SK-N-SH treated with all-trans-retinoic acid at 6 μM for 48 hours (cell line): ENCODE results near the gene LMTK2.

ENCODE experiments used
- ATAC-seq: fragments of 200-7000 bp; cut with Tn5 transposase; 3 replicates; pipeline ENCODE4 v1.9.1; 2020; ENCODE audit warnings: mild to moderate bottlenecking, moderate library complexity
- ARNTL ChIP-seq: fragments of 450-650 bp; formaldehyde crosslinking; IDR thresholded peaks from 2 replicates; pipeline ENCODE4 v1.5.0; 2020; ENCODE audit warnings: low read depth, mild to moderate bottlenecking, moderate library complexity, borderline replicate concordance
- BACH2 ChIP-seq: fragments of 250-450 bp; sonication (Bioruptor Pico); IDR thresholded peaks from 2 replicates; pipeline ENCODE4 v1.9.0; 2021; ENCODE audit warnings: mild to moderate bottlenecking, borderline replicate concordance
- CREB5 ChIP-seq: fragments of 250-450 bp; sonication (Bioruptor Pico); IDR thresholded peaks from 2 replicates; pipeline ENCODE4 v1.5.1; 2020; ENCODE audit warnings: low read depth, mild to moderate bottlenecking, moderate library complexity
- CSDC2 ChIP-seq: fragments of 250-450 bp; sonication (Bioruptor Pico); IDR thresholded peaks from 2 replicates; pipeline ENCODE4 v1.5.0; 2020; ENCODE audit warnings: mild to moderate bottlenecking, moderate library complexity
- CSRNP3 ChIP-seq: fragments of 250-450 bp; sonication (Bioruptor Pico); IDR thresholded peaks from 2 replicates; pipeline ENCODE4 v1.5.1; 2021; ENCODE audit warnings: mild to moderate bottlenecking, moderate library complexity
- ESRRG ChIP-seq: fragments of 250-450 bp; sonication (Bioruptor Pico); IDR thresholded peaks from 2 replicates; pipeline ENCODE4 v1.6.1; 2021; ENCODE audit warnings: mild to moderate bottlenecking
- GLIS3 ChIP-seq: fragments of 250-450 bp; sonication (Bioruptor Pico); IDR thresholded peaks from 2 replicates; pipeline ENCODE4 v1.5.0; 2020; ENCODE audit warnings: mild to moderate bottlenecking, moderate library complexity
- ISL1 ChIP-seq: fragments of 250-450 bp; sonication (Bioruptor Pico); IDR thresholded peaks from 2 replicates; pipeline ENCODE4 v2.1.2; 2022; ENCODE audit warnings: mild to moderate bottlenecking, moderate library complexity
- PATZ1 ChIP-seq: fragments of 250-450 bp; sonication (Bioruptor Pico); IDR thresholded peaks from 2 replicates; pipeline ENCODE4 v1.8.0; 2020; ENCODE audit warnings: mild to moderate bottlenecking, moderate library complexity, borderline replicate concordance
- POU6F1 ChIP-seq: fragments of 250-450 bp; sonication (Bioruptor Pico); IDR thresholded peaks from 2 replicates; pipeline ENCODE4 v1.8.0; 2021; ENCODE audit warnings: low read depth, mild to moderate bottlenecking, moderate library complexity, borderline replicate concordance
- RARB ChIP-seq: fragments of 250-450 bp; sonication (Bioruptor Pico); IDR thresholded peaks from 2 replicates; pipeline ENCODE4 v1.8.0; 2021; ENCODE audit warnings: mild to moderate bottlenecking, moderate library complexity
- TCF4 ChIP-seq: fragments of 250-450 bp; sonication (Bioruptor Pico); IDR thresholded peaks from 2 replicates; pipeline ENCODE4 v1.8.0; 2021; ENCODE audit warnings: mild to moderate bottlenecking, moderate library complexity, borderline replicate concordance
- TOX ChIP-seq: fragments of 250-450 bp; sonication (Bioruptor Pico); IDR thresholded peaks from 2 replicates; pipeline ENCODE4 v1.8.0; 2021; ENCODE audit warnings: mild to moderate bottlenecking, moderate library complexity, borderline replicate concordance
- ZC3H10 ChIP-seq: fragments of 250-450 bp; sonication (Bioruptor Pico); IDR thresholded peaks from 2 replicates; pipeline ENCODE4 v1.5.1; 2021; ENCODE audit warnings: mild to moderate bottlenecking, moderate library complexity
- ZFP3 ChIP-seq: fragments of 250-450 bp; sonication (Bioruptor Pico); IDR thresholded peaks from 2 replicates; pipeline ENCODE4 v1.5.0; 2020; ENCODE audit warnings: mild to moderate bottlenecking, moderate library complexity
- ZFP30 ChIP-seq: fragments of 450-650 bp; formaldehyde crosslinking; IDR thresholded peaks from 2 replicates; pipeline ENCODE4 v1.5.0; 2022; ENCODE audit warnings: mild to moderate bottlenecking, moderate library complexity
- ZNF565 ChIP-seq: fragments of 450-650 bp; formaldehyde crosslinking; conservative IDR thresholded peaks from 2 replicates; pipeline ENCODE4 v1.5.0; 2020; ENCODE audit warnings: low read depth, mild to moderate bottlenecking, moderate library complexity
- ZNF70 ChIP-seq: fragments of 450-650 bp; formaldehyde crosslinking; IDR thresholded peaks from 2 replicates; pipeline ENCODE4 v1.5.0; 2020; ENCODE audit warnings: mild to moderate bottlenecking, moderate library complexity
- ZNF8 ChIP-seq: fragments of 450-650 bp; formaldehyde crosslinking; IDR thresholded peaks from 2 replicates; pipeline ENCODE4 v1.5.0; 2020; ENCODE audit warnings: mild to moderate bottlenecking, moderate library complexity

LMTK2 gene

GRCh38 chr7:98085674-98086073, 21.0 kb upstream of the LMTK2 start:
- TF ChIP-seq ZNF70 (CRISPR knock-in tag), result no peak
- TF ChIP-seq ZFP3, result no peak
- no peak for TF ChIP-seq GLIS3

GRCh38 chr7:98086281-98086718, 20.4 kb upstream of the LMTK2 start:
- ATAC-seq, result no peak
- no peak for TF ChIP-seq TOX (CRISPR knock-in tag)
- no peak for TF ChIP-seq TCF4 (CRISPR knock-in tag)
- TF ChIP-seq ZNF565 (CRISPR knock-in tag), result no peak
- TF ChIP-seq BACH2 (CRISPR knock-in tag), result no peak
- no peak for TF ChIP-seq RARB (CRISPR knock-in tag)
- no peak for TF ChIP-seq CSDC2
- TF ChIP-seq ZNF70 (CRISPR knock-in tag), result no peak
- no peak for TF ChIP-seq GLIS3
- no peak for TF ChIP-seq ZFP3
- TF ChIP-seq CREB5 (CRISPR knock-in tag), result no peak
- TF ChIP-seq ESRRG (CRISPR knock-in tag), result no peak

More at GRCh38 chr7:98085674-98086073, 21.0 kb upstream of the LMTK2 start:
- no peak for ATAC-seq

GRCh38 chr7:98088109-98088508, 18.6 kb upstream of the LMTK2 start:
- ATAC-seq, result no peak
- TF ChIP-seq ZFP30 (CRISPR knock-in tag) (no peak), CSDC2 (no peak), CSRNP3 (CRISPR knock-in tag) (no peak), ESRRG (CRISPR knock-in tag) (no peak), ZNF8 (CRISPR knock-in tag) (no peak)

GRCh38 chr7:98090116-98090515, 16.5 kb upstream of the LMTK2 start:
- no peak for ATAC-seq
- TF ChIP-seq PATZ1 (CRISPR knock-in tag), result no peak
- TF ChIP-seq CSRNP3 (CRISPR knock-in tag), result no peak
- TF ChIP-seq BACH2 (CRISPR knock-in tag), result no peak
- no peak for TF ChIP-seq ISL1
- TF ChIP-seq POU6F1, result no peak
- no peak for TF ChIP-seq ZNF565 (CRISPR knock-in tag)
- TF ChIP-seq CSDC2, result no peak
- TF ChIP-seq RARB (CRISPR knock-in tag), result no peak
- TF ChIP-seq ZC3H10 (CRISPR knock-in tag), result no peak
- no peak for TF ChIP-seq ZFP30 (CRISPR knock-in tag)

GRCh38 chr7:98091061-98091460, 15.6 kb upstream of the LMTK2 start:
- no peak for TF ChIP-seq ARNTL
- no peak for TF ChIP-seq ZNF8 (CRISPR knock-in tag)
- ATAC-seq, result no peak
